Fibroblast of pulmonary artery (primary cell): ENCODE data around the gene TNS4.
A peak's percentile ranks its signal among the peaks of the same experiment; 100 is the strongest.

Experiments
- DNase-seq: peaks from one replicate; pipeline ENCODE4 v3.0.0-alpha.2; 2010; ENCODE audit warnings: low read depth
- H3K4me3 ChIP-seq: replicated peaks from 2 replicates; pipeline ENCODE4 v1.5.1; 2011; ENCODE audit warnings: low read depth, mild to moderate bottlenecking, control low read depth, low read length, moderate library complexity
- TF ChIP-seq, protein P1 (sequence below): IDR thresholded peaks from 2 replicates; pipeline ENCODE4 v1.5.1; 2011; ENCODE audit warnings: mild to moderate bottlenecking, control low read depth, low read length, inconsistent platforms; ENCODE audit errors: missing control alignments

Gene TNS4

DNA sequence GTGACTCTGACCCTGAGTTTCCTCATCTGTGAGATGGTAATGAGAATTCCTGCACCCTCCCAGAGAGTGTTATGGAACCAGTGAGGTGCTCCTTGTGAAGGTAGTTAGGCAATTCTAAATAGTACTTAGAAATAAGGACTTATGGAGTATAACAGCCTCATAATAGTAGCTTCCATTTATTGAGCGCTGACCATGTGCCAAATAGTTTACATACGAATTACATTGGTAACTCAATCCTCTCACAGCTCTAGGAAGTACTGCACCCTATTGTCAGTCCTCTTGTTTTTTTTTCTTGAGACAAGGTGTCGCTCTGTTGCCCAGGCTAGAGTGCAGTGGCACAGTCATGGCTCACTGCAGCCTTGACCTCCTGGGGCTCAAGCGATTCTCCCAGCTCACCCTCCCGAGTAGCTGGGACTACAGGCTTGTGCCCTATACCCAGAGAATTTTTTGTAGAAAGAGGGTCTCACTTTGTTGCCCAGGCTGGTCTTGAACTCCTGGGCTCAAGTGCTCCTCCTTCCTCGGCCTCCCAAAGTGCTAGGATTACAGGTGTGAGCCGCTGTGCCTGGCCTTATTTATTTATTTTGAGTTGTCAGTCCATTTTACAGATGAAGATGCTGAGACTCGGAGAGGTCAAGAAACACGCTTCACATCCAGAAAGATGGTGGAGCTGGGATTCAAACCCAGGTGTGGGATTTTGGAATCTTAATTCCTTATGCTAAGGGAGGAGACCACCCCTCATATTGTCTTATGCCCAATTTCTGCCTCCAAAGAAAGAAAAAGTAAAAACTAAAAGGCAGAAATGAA is 2.9 kb downstream of the TNS4 start:
- DNase-seq, result no peak
- TF ChIP-seq, protein P1, sequence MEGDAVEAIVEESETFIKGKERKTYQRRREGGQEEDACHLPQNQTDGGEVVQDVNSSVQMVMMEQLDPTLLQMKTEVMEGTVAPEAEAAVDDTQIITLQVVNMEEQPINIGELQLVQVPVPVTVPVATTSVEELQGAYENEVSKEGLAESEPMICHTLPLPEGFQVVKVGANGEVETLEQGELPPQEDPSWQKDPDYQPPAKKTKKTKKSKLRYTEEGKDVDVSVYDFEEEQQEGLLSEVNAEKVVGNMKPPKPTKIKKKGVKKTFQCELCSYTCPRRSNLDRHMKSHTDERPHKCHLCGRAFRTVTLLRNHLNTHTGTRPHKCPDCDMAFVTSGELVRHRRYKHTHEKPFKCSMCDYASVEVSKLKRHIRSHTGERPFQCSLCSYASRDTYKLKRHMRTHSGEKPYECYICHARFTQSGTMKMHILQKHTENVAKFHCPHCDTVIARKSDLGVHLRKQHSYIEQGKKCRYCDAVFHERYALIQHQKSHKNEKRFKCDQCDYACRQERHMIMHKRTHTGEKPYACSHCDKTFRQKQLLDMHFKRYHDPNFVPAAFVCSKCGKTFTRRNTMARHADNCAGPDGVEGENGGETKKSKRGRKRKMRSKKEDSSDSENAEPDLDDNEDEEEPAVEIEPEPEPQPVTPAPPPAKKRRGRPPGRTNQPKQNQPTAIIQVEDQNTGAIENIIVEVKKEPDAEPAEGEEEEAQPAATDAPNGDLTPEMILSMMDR, result no peak
- no peak overlapping the region for H3K4me3 ChIP-seq

DNA sequence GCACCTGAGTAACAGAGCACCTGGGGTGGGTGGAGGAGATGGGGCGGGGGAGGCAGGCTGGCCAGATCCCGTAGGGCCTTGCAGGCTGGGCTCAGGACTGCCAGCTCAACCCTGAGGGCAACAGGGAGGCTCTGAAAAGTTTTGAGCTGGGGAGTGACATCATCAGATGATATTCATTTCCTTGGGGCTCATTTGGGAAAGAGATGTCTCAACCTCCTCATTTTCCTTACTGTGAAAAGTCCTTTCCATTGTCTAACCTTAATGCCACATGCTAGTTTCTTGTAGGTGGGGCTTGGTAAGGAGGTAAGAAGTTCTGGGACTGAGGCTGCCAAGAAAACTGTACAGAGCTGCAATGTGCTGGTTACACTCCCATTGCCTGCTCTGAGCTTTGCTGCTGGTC is 3.7 kb downstream of the TNS4 start:
- no peak overlapping the region for H3K4me3 ChIP-seq
- peak; percentile 59 for DNase-seq
- TF ChIP-seq, protein P1, result no peak

DNA sequence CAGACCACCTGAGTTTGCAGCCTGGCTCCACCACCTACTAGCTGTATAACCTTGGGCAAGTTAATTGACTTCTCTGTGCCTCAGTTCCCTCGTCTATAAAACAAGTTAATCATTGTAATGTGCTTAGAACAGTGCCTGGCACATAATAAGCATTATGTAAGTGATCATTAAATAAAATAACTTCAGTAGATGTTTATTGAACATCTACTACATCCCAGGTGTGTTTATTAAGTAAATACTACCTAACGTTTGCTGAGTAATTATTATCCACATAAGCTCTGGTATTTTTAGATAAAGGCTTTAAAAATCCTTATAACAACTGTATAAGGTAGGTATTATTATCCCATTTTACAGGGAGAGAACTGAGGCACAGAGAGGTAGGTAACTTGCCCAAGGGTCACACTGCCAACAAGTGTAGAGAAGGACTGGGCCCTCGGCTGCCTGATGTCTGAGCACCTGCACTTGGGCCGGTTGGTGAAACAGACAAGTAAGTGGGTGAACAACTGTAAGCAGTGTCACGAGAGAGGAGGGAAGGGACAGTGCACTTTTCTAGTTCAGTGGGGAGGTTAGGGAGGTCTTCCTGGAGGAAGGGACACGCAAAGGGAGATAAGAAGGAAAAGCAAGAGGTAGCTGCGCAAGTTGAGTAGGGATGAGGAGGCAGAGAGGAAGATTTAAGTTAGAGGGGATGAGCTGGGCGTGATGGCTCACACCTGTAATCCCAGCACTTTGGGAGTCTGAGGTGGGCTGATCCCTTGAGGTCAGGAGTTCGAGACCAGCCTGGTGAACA is 4.6 kb downstream of the TNS4 start:
- H3K4me3 ChIP-seq, result no peak overlapping the region
- no peak for DNase-seq
- TF ChIP-seq, protein P1, result no peak

DNA sequence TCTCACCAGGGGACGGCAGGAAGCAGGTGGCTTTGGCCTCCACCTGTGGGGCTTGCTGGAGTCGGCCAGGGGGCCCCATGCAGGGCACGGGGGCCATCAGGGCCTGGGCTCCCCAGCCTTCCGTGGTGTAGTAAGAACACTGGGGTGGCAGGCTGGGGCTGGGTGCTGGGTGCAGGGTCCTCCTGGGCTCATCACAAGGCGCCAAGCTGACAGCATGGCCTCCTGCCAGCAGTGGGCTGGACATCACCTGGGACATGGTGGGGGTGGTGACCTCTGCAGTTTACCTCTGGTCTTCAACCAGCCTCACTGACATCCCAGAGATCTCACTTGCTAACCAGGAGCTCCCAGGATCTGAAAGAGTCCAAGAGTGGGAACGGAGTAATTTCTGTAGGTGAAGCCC is 5.3 kb downstream of the TNS4 start:
- TF ChIP-seq, protein P1, result no peak
- no peak for DNase-seq
- no peak overlapping the region for H3K4me3 ChIP-seq

DNA sequence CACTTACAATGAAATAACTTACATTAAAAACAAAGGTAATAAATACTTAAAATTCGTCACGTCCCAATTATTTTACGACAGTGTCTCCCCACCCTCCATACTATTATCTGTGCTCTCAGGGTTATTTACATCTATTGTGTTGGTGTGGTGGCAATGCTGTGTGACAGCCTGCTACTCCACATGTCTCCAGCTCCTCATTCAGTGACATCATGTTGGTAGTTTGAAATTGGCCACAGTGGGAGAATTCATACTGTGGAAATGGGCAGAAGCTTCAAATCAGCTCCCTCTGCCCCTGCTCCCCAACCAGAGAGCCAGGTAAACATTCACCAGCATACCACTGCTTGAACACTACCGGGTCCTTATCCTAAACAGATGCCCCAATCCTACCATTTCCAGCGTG is 6.3 kb downstream of the TNS4 start:
- no peak for DNase-seq
- TF ChIP-seq, protein P1, result no peak
- no peak overlapping the region for H3K4me3 ChIP-seq

DNA sequence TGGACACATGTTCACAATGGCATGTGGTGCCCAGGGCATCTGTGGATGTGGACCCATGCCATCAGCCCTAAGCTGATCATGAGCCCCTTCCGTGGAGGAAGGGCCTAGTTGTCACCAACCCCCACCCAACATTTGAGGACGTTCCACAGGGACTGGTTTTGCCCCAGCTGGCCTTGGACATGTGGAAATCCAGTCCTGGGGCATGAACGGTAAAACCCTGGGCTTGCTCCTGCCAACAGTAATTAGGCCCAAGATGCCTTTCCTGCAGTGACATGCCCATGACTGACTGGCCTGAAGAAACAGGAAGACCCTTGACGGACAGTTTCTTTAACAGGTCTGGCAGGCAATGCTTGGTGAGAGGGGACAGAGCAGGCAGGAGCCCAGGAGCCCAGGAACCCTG is 7.7 kb downstream of the TNS4 start:
- TF ChIP-seq, protein P1, result no peak
- DNase-seq, result no peak
- H3K4me3 ChIP-seq, result no peak overlapping the region

DNA sequence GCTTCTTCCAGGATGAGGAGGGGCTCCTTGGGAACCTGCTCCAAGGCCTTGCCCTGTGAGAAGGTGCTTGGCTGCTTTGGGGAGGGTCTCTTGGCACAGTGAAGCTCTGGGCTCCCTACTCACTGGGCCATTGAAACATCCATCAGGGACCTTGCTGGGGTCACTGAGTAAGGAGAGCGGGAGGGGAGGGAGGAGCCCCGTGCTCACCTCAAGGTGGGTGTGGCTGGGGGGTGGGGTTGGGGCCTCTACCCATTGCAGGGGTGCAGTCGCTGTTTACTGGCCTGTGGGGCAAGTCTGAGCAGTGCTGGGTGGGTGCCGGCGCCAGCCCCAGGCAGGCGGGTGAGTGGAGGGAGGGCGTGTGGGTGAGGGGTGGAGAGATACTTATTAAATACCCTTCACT is 9.9 kb downstream of the TNS4 start:
- no peak for DNase-seq
- H3K4me3 ChIP-seq, result no peak overlapping the region
- TF ChIP-seq, protein P1, result no peak
